NCI-H2081 treated with DMSO at 0.1 percent for 48 hours (cell line): Measurements from ENCODE around the gene ZFYVE1.
"Not testable (repeated sequence)": the region's sequence is repeated elsewhere in the genome, so short reads cannot be mapped to it uniquely, and the experiment has no call there.

Experiments used
- DNase-seq: peaks from one replicate; lab custom pipeline; 2025; lab: John Stamatoyannopoulos, UW

The ZFYVE1 gene

DNA sequence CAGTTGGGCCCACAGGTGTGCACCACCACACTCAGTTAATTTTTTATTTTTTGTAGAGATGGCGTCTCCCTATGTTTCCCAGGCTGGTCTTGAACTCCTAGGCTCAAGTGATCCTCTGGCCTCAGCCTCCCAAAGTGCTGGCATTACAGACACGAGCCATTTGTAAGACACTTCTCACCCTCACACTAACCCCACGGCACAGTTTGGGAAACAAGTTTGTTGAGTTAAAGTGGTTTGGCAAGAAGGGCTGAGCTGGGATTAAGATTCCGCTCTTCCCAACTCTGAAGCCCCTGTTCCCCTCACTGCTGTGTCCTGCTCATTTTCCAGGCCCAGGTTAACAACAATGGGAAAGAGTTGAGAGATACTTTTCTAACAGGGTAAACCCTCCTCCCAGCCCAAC lies 65.9 kb downstream of the ZFYVE1 start:
- DNase-seq: not testable (repeated sequence)

DNA sequence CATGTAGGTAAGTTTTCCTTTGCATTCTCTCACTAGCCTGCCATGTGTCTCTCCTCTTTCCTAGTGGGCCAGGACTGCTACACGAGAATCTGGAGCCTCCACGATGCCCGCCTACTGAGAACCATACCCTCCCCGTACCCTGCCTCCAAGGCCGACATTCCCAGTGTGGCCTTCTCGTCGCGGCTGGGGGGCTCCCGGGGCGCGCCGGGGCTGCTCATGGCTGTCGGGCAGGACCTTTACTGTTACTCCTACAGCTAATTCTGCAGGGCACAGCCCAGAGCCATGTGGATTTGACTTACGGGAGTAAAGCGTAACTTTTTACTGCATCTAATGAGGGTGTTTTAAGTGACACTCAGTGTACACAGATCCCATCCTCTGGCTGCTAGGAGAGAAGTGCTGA lies 68.4 kb downstream of the ZFYVE1 start:
- DNase-seq: no peak

DNA sequence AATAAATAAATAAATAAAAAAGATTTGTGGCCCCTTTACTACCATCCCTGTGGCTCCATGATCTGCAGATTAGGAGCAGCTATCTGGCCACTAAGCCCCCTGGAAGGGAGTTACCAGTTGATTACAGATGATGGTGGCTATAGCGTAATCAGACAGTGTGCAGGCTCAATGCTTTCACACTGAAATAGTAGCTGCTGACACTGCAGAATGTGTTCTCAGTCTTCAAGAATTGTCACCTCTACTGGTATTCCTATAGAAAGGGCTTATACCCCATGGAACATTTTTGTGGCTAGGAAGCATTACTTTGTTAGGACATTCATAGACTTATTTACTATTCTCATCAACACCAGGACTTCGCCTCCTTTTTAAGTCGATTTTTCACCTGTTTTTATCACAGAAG lies 69.7 kb downstream of the ZFYVE1 start:
- no peak for DNase-seq

DNA sequence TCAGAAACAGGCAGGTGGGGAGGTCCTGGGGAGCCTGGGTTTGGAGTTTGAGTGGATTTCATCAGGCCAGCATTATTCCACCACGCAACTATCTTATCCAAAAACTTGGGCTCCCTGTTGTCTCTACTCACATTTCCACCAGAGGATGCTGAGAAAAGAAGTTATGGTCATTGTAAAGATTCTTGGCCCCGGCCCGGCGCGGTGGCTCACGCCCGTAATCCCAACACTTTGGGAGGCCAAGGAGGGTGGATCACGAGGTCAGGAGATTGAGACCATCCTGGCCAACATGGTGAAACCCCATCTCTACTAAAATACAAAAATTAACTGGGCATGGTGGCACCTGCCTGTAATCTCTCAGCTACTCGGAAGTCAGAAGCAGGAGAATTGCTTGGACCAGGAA lies 70.2 kb downstream of the ZFYVE1 start:
- not testable (repeated sequence) for DNase-seq

DNA sequence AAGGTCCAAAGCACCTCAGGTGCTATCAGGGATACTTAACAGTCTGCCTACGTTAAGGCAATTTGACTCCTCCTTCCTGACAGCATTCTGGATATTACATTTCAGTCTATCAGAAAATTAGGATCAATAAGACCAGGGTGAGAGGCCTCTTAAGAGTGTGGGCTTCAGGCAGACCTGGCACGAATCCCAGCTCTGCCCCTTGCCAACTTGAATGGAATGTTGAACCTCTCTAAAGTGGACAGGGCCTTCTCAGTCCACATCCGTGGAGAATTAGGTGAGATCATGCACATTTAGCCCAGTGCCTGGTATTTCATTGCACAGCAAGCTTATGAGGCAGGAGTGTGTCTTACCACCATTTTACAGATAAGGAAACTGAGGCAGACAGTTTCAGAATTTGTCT lies 74.7 kb downstream of the ZFYVE1 start:
- DNase-seq: no peak

DNA sequence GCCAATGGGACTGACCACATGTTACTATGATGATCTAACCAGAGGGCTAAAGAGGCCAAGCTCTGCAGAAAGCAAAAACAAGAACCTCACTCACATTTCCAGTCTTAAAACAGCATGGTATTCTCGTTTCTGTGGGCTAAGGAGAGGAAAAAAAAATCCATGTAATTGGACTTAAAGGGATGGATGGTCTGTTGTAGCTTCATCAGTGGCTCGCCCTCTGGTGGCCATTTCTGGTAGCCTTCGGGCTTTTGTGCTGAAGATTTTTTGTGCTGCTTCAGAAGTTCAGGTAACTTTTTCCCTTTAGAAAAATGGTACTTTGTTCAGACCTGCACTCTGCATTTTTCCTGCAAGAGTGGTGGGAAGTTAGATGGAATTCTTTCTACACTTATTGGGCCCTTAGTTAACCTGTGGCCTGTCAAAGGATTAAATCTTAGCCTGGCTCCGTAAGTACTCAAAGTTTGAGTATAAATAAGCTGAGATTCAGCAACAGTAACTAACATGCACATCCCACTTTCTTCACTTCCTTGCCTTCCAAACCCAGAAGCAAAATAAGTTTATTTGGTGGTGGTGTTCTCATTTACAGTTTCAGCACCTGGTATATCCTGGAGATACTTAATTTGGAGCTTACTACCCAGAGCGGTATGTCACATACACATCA lies 78.3 kb downstream of the ZFYVE1 start:
- no peak for DNase-seq

DNA sequence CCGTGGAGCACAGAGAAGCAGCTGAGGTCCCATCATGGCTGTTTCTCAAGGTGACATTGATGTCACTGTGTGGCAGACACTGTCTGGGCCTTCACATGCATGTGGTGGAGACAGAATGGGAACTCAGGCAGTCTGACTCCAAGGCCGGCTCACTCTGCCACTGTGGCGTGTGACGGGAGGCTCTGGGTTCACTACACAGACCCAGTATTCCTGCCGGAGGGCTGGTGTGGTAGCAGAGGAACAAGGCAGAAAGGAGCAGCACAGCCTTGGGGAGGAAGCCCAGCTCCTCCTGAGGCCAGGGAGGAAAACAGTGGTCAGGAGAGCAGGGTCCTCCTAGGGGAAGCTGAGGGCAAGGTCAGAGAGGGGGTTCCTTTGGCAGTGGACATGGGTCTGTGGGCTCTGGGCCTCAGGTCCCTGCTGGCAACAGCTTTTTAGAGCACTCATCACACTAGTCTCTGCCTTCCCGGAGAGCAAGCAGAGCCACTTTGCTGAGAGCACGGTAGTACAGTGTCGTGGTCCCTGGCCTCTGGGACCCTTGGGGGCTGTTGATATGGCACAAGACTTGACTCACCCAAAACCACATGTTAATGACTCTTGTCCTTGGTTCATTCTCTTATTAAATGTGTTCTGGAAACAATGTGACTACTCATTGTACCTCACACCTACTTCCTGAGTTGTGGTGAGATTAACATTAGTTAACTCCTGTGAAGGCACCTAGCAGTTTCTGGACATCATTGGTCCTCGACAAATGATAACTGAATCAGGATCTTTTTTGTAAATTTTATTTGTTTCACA lies 79.3 kb downstream of the ZFYVE1 start:
- DNase-seq: no peak

DNA sequence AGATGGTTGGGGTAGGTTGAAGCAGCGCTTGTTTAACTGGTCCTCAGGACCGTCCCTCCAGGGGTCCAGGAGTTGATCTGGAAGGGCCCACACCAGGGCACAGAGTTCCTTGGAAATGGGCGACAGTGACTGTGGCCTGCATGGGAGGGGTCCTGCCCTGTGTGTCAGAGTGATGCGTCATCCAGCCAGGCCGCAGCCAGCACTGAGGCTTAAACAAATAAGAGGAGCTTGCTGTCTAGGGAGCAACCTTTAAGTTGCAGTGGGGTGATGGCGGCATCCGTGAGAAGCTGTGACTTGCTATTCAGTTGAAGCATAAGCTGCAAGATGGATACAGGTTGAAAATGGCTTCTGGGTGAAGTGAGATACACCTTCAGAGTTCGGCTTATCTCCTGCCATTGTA lies 80.4 kb downstream of the ZFYVE1 start:
- DNase-seq: no peak

DNA sequence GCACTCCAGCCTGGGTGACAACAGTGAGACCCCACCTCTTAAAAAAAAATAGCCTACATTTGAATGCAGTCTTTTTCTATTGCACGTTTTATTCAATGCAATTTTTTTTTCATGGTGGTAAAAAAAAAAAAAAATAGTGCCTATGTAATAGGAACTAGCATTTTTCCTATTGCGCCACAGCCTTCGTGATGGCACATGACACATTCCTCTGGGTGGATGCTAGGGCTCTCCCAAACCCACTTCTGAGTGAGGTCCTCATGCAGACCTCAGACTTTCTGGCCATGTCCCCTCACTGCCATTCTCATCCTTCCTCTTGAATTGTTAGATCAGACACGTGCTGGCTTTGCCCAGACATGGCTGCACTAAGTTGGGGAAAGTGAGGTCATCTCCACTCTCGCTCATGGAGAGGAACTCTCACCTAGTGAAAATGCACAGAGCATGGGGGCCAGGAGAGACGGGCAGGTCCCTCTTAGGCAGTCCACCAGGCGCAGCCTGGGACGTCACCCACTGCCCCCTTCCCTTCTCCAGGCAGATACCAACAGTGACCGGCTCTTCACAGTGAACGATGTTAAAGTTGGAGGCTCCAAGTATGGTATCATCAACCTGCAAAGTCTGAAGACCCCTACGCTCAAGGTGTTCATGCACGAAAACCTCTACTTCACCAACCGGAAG lies 81.4 kb downstream of the ZFYVE1 start:
- no peak for DNase-seq

DNA sequence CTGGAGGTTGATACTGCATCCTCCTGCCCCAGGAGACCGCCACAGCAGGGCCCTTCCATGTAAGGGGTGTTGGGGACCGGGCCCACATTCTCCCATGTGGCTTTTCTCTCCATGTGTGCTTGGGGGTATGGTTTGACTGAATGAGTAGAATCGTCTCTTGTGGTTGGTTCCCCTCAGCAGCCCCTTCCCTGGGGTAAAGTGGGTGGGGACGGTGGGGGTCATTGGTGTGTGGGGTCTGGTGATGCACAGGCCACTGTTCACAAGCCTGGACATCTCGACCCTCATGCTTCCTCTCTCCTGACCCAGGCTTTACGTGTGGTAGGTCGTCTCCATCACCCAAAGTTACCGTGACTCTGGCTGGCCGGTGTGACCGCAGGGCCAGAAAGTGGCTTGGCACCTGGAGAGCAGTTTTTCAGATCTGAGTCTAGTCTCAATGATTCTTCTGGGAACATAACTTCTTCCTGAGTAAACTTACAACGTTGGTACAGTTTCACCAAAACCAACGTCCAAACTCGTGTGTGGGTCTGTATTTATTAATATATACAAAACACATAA lies 83.0 kb downstream of the ZFYVE1 start:
- no peak for DNase-seq

DNA sequence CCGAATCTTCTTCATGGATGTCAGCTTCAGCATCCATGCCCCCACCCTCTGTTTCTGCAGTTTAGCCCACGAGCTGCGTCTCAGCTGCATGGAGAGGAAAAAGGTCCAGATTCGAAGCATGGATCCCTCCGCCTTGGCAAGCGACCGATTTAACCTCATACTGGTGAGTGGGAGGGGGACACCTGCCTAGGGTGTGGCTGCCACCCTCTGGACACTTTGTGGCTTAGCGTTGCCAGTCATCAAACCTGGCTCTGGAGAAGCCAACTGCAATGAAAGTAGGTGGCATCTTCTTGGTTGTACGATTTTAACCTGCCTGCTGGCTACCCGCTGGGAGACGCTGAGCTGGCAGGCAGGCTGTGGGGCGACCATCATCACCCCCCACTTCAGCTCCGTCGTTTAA lies 84.0 kb downstream of the ZFYVE1 start:
- DNase-seq: no peak

DNA sequence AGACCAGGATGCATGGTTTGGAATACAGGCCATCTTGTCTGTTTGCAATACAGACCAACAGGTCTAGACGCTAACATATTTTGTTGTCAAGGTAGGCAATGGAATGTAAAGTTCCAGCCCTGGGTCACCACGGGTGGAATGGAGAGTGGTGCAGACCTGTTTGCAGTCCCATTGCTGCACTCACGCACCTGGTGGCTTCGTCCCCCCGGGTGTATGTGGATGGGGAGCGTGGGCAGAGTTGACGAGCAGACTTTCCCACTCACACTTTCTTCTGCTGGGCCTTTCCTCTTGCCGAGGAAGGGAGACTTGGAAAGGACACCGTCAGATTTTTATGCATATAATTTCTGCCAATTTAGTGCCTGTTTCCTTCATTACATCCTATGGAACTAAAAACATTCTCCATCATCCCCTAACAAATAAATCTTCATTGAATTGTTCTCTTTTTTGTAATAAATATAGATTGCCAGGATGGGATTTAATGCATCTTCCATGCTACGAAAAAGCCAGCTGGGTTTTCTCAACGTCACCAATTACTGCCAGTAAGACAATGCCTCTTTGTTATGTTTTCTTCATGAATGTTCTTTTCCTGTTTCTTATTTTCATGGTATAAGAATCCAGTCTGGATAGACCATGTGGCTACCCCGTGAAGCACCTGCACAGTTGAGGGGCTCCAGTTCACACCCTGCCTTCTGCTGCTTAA lies 85.5 kb downstream of the ZFYVE1 start:
- no peak for DNase-seq

DNA sequence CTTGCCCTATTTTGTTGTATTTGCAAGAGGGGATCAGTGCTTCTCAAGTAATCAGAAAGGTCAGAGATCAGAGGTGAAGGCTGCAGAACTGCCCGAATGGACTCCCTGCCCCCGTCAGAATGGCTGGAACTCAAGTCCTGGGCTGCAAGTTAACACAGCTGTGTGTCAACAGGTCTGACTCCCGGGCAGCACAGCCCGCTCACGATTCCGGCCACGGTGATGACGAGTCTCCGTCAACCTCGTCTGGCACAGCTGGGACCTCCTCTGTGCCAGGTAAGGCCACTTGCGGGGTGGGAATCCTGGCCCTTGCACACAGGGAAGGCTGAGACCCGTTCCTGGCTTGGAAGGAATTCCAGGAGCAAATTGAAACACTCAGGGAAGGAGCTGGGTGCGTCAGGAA lies 87.3 kb downstream of the ZFYVE1 start:
- DNase-seq: no peak

DNA sequence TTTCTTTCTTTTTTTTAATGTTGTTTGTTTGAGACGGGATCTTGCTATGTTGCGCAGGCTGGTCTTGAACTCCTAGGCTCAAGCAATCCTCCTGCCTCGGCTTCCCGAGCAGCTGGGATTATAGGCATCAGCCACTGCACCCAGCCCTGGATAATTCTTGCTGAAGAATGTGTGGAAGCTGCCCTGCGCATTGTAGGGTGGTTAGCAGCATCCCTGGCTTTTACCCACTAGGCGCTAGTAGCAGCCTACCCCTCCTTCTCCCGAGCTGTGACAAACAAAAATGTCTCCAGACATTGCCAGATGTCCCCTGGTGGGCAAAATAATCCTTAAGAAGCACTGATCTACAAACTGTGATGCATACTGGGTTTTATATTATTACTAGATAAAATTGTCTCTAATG lies 94.0 kb downstream of the ZFYVE1 start:
- no peak for DNase-seq

DNA sequence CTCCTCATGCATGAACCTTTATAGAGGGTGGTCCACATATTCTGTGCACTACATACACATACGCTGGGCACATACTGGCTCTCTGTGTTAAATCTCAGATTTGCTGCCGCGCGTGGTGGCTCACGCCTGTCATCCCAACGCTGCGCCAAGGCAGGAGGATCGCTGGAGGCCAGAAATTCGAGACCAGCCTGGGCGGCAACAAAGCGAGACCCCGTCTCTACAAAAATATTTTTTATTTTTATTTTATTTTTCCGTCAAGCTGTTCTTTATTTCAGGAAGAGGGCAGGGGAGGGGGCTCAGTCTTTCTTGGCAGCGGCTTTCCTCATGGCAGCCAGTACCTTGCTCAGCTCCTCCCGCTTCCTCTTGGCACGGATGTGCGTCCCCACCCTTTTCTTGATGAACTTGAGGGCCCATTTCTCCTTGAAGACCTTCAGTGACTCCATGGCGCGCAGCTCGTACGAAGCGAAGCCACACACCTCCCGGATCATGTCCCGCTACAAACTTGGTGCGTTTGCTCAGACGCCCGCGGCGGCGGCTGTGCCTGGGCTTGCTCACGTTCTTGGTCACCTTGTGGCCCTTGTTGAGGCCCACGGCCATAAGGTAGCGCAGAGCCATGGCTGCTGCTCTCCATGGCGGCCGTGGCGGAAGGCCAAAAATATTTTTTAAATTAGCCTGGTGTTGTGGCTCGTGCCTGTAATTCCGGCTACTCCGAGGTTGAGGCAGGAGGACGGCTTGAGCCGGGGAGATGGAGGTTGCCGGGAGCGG lies 97.4 kb downstream of the ZFYVE1 start:
- DNase-seq: no peak

DNA sequence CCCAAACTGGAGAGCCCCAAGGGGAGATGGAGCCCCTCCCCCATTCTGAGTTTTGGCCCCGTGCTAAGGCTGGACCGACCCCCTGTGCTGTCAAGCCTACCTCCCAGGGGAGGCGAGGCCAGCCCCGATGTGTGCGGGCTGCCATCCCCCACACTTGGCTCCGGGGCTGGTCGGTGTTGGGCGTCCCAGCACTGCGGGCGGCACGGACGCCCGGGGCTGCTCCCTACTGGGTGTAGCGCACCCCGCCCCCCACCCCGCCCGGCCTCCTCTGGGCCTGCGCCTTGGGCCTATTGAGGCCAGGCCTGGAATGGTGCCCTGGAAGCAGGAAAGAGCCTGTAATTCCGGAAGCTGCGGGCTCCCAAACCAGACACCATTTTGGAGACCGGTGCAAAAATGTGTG lies 98.0 kb downstream of the ZFYVE1 start:
- DNase-seq: no peak

DNA sequence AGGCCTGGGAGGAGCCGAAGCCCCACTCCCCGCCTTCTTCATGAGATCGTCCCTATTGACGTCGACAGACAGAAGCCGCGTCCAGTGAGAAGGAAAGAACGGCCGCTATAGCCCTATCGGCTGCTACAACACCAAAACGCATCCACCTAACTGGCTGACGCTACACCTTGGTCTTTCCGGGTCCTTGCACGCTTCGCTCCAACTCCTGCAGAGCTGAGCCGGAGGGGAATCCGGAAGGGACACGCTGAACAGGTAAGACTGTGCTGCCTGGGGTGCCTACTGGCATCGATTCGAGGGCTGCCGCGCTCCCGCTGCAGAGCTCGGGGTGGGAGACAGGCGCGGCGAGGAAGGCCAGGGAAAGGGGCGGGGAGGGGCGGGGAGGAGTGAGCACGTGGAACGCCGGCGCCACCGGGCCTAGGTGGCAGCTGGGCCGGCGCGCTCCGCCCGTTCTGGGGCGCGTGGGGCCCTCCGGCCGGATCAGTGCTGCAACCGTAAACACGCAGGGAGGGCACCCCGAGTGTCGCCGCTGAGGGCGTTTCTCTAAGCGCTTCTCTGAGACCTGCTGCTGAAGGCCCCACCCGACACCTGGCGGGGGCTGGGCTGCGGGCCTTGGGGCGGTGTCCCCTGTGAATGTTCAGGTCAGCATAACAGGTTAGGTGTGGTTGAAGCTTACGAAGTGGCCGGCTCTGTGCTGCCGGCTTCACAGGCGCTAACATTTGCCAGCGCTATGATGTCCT lies 100.4 kb downstream of the ZFYVE1 start, which contains the start of gene DCAF4:
Gene DCAF4, plus strand, starts transcription at position 173 of the 737 bp plus-strand sequence. CDS start 11,515 bp downstream, outside the sequence.
- DNase-seq: peak; percentile 92

DNA sequence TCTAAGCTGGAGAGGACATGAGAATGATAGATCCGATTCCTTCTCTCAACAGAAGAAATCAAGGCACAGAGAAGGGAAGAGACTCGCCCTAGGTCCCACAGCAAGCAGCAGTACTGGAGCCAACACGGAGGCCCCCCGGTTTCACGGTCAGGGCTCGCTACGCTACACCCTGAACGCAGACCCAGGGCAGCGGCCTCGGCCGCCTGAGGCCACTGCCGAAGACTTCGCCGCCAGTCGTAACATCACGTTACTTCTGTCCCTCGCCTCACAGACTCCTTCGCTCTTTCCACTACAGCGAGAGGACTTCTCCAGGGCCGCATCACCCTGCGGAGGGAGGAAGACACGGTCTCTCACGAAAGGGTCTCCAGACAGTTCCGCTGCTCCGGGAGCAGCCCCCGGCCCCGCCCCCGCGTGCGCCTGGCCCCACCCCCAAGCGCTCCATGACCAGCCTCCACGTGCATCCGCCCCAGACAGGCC lies 101.1 kb downstream of the ZFYVE1 start:
- no peak for DNase-seq

DNA sequence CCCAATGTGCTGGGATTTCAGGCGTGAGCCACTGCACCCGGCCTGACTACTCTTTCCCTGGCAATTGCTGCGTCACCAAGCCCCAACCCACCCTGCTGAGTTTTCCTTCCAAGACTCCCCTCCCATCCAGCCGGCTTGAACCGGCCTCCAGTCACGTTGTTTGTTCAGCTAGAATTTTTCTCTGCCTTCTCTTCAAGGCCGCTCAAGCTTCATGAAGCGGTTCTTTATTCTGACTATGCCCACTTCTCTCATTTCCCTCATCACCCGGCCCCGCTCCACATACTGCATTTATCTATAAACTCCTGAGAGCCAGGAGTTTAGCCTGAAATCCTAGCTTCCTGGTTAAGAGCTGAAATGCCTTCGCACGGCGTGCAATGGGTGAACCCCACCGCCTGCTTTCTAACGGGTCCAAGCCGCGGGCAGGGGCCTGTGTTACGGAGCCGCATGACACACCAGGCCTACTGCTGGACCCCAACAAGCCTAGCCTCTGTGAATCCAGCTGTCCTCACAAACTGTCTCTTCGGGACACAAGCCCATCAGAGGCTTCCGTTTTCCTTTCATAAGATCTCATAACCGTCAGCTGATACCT lies 101.6 kb downstream of the ZFYVE1 start:
- DNase-seq: no peak

DNA sequence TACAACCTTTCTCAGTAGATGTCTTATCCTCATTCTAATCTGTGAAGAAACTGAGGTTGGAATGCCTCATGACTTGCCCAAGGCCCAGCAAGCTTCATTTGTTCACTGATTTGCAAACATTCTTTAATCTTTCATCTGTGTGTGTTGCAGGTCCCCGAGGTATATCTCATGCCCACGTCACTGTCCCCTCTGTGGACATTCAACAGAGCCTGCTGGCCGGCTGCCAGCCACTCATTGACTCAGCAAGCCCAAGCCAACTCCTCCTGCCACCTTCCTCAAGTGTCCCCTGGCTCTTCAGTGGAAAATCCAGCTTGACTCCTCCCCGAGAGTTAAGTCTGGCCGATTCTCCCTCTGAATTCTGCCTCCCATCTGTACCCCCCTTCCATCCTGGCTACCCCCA lies 102.6 kb downstream of the ZFYVE1 start:
- no peak for DNase-seq
